Neural cell (in vitro differentiated cells): ENCODE measurements around the gene TFPI. TPM values are rescaled to one million over a fixed set of nuclear protein-coding genes. Genes with fewer than 3 reads are reported as not detected.

ENCODE experiments used
- H2AFZ ChIP-seq: fragments of 200-600, 300-800 bp; sonication (generic), shearing (Covaris generic); 2 replicates; pipeline ENCODE4 v1.6.0; 2014; ENCODE audit warnings: low read depth, mild to moderate bottlenecking, antibody characterized with exemption, low read length, moderate library complexity
- H3F3A ChIP-seq: fragments of 200-600 bp; shearing (Covaris generic); 2 replicates; pipeline ENCODE4 v1.6.1; 2016; ENCODE audit warnings: mild to moderate bottlenecking, moderate library complexity, mixed read lengths, antibody characterized with exemption, low read length; ENCODE audit not compliant: insufficient read depth, poor library complexity, severe bottlenecking
- H3K27ac ChIP-seq: fragments of 200-600, 300-800 bp; sonication (generic), shearing (Covaris generic); 2 replicates; pipeline ENCODE4 v1.5.1; 2014; ENCODE audit warnings: mild to moderate bottlenecking, low read length, moderate library complexity
- H3K27me3 ChIP-seq: fragments of 300-800, 200-600 bp; sonication (generic), shearing (Covaris generic); 2 replicates; pipeline ENCODE4 v1.6.0; 2014; ENCODE audit warnings: mild to moderate bottlenecking, low read depth, low read length, moderate library complexity; ENCODE audit not compliant: insufficient read depth
- H3K36me3 ChIP-seq: fragments of 300-800, 200-600 bp; sonication (generic), shearing (Covaris generic); 2 replicates; pipeline ENCODE4 v1.5.1; 2014; ENCODE audit warnings: mild to moderate bottlenecking, antibody characterized with exemption, low read length, moderate library complexity; ENCODE audit not compliant: insufficient read depth
- H3K4me2 ChIP-seq: fragments of 300-800, 200-600 bp; sonication (generic), shearing (Covaris generic); 2 replicates; pipeline ENCODE4 v1.6.0; 2014; ENCODE audit warnings: mild to moderate bottlenecking, low read length
- H3K4me3 ChIP-seq: fragments of 300-800, 200-600 bp; sonication (generic), shearing (Covaris generic); 2 replicates; pipeline ENCODE4 v1.5.1; 2014; ENCODE audit warnings: mild to moderate bottlenecking, low read length, moderate library complexity
- H3K79me2 ChIP-seq: fragments of 200-600 bp; shearing (Covaris generic); replicated peaks from 2 replicates; pipeline ENCODE4 v1.6.0; 2014; ENCODE audit warnings: mild to moderate bottlenecking, low read length, moderate library complexity; ENCODE audit not compliant: insufficient read depth
- H3K9ac ChIP-seq: fragments of 300-800, 200-600 bp; sonication (generic), shearing (Covaris generic); 2 replicates; pipeline ENCODE4 v1.6.1; 2016; ENCODE audit warnings: mild to moderate bottlenecking, low read length, mixed read lengths
- H3K9me2 ChIP-seq: fragments of 200-600 bp; shearing (Covaris generic); 2 replicates; pipeline ENCODE4 v1.6.1; 2016; ENCODE audit warnings: mild to moderate bottlenecking, low read length, mixed read lengths; ENCODE audit not compliant: insufficient read depth
- H3K9me3 ChIP-seq: fragments of 200-600, 300-800 bp; sonication (generic), shearing (Covaris generic); 2 replicates; pipeline ENCODE4 v1.6.1; 2016; ENCODE audit warnings: mild to moderate bottlenecking, mixed run types, low read length, moderate library complexity, mixed read lengths
- H4K20me1 ChIP-seq: fragments of 200-600 bp; shearing (Covaris generic); 2 replicates; pipeline ENCODE4 v1.6.1; 2016; ENCODE audit warnings: mild to moderate bottlenecking, mixed run types; ENCODE audit not compliant: insufficient read depth
- EP300 ChIP-seq: fragments of 450-650 bp; conservative IDR thresholded peaks from 2 replicates; pipeline ENCODE4 v1.6.1; 2014; ENCODE audit warnings: antibody characterized with exemption, mild to moderate bottlenecking, moderate library complexity; ENCODE audit not compliant: poor library complexity, severe bottlenecking
- EZH2 ChIP-seq: fragments of 200-600, 300-800 bp; shearing (Covaris generic), sonication (generic); IDR thresholded peaks from 2 replicates; pipeline ENCODE4 v1.6.1; 2014; ENCODE audit warnings: antibody characterized with exemption, low read length, borderline replicate concordance, mild to moderate bottlenecking; ENCODE audit not compliant: insufficient read depth, poor library complexity, severe bottlenecking
- MXI1 ChIP-seq: fragments of 450-650 bp; conservative IDR thresholded peaks from 2 replicates; pipeline ENCODE4 v1.6.1; 2014; ENCODE audit warnings: antibody characterized with exemption, mild to moderate bottlenecking; ENCODE audit not compliant: poor library complexity, severe bottlenecking
- POLR2AphosphoS5 ChIP-seq: IDR thresholded peaks from 2 replicates; pipeline ENCODE4 v1.6.1; 2012
- RAD21 ChIP-seq: fragments of 450-650 bp; conservative IDR thresholded peaks from 2 replicates; pipeline ENCODE4 v1.6.1; 2014; ENCODE audit warnings: antibody characterized with exemption, mild to moderate bottlenecking, moderate library complexity
- SMC3 ChIP-seq: fragments of 450-650 bp; conservative IDR thresholded peaks from 2 replicates; pipeline ENCODE4 v1.6.1; 2014; ENCODE audit warnings: antibody characterized with exemption, mild to moderate bottlenecking, moderate library complexity; ENCODE audit not compliant: poor library complexity
- TAF1 ChIP-seq: IDR thresholded peaks from 2 replicates; pipeline ENCODE4 v1.6.1; 2012; ENCODE audit warnings: low read depth
- polyA plus RNA-seq: library from polyadenylated mRNA; depleted of rRNA; stranded (reverse); fragments of >200 nt; gene quantifications from 2 replicates; pipeline ENCODE4 v1.2.3, GENCODE V29; 2014
- TF ChIP-seq, protein P1 (sequence below): fragments of 450-650 bp; IDR thresholded peaks from 2 replicates; pipeline ENCODE4 v1.5.1; 2014; ENCODE audit warnings: antibody characterized with exemption, mild to moderate bottlenecking, moderate library complexity; ENCODE audit not compliant: poor library complexity, severe bottlenecking
- TF ChIP-seq, protein P2 (sequence below): IDR thresholded peaks from 2 replicates; pipeline ENCODE4 v1.6.1; 2012; ENCODE audit warnings: borderline replicate concordance

Gene TFPI
- polyA plus RNA-seq, 1 donor from 2014 or later, result 0.51 TPM

DNA sequence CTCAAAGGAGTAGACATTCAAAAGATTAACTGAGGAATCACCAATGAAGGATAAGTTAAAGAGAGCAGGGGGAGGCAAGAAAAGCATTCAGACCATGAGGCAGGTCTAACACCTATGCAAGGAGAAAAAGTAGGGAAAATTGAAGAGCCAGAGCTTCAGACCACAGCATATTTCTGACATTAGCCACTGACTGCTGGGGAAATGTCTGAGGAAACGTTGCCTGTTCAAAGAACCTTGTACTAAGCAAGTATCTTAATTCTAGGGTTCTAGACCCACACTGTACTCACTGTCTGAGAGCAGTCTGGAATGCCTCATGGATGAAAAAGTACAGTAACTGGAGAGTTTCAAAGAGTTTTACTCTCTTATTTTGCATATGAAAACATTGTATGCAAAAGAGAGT, 39.5 kb upstream of the TFPI start:
- TF ChIP-seq SMC3, result no peak
- no peak for TF ChIP-seq POLR2AphosphoS5
- TF ChIP-seq EP300, result no peak
- TF ChIP-seq, protein P1, sequence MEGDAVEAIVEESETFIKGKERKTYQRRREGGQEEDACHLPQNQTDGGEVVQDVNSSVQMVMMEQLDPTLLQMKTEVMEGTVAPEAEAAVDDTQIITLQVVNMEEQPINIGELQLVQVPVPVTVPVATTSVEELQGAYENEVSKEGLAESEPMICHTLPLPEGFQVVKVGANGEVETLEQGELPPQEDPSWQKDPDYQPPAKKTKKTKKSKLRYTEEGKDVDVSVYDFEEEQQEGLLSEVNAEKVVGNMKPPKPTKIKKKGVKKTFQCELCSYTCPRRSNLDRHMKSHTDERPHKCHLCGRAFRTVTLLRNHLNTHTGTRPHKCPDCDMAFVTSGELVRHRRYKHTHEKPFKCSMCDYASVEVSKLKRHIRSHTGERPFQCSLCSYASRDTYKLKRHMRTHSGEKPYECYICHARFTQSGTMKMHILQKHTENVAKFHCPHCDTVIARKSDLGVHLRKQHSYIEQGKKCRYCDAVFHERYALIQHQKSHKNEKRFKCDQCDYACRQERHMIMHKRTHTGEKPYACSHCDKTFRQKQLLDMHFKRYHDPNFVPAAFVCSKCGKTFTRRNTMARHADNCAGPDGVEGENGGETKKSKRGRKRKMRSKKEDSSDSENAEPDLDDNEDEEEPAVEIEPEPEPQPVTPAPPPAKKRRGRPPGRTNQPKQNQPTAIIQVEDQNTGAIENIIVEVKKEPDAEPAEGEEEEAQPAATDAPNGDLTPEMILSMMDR, result no peak
- no peak for TF ChIP-seq MXI1
- TF ChIP-seq, protein P2, sequence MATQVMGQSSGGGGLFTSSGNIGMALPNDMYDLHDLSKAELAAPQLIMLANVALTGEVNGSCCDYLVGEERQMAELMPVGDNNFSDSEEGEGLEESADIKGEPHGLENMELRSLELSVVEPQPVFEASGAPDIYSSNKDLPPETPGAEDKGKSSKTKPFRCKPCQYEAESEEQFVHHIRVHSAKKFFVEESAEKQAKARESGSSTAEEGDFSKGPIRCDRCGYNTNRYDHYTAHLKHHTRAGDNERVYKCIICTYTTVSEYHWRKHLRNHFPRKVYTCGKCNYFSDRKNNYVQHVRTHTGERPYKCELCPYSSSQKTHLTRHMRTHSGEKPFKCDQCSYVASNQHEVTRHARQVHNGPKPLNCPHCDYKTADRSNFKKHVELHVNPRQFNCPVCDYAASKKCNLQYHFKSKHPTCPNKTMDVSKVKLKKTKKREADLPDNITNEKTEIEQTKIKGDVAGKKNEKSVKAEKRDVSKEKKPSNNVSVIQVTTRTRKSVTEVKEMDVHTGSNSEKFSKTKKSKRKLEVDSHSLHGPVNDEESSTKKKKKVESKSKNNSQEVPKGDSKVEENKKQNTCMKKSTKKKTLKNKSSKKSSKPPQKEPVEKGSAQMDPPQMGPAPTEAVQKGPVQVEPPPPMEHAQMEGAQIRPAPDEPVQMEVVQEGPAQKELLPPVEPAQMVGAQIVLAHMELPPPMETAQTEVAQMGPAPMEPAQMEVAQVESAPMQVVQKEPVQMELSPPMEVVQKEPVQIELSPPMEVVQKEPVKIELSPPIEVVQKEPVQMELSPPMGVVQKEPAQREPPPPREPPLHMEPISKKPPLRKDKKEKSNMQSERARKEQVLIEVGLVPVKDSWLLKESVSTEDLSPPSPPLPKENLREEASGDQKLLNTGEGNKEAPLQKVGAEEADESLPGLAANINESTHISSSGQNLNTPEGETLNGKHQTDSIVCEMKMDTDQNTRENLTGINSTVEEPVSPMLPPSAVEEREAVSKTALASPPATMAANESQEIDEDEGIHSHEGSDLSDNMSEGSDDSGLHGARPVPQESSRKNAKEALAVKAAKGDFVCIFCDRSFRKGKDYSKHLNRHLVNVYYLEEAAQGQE, result no peak
- TF ChIP-seq EZH2, result no peak
- no peak for TF ChIP-seq RAD21
- H2AFZ ChIP-seq, result no peak overlapping the region
- no peak overlapping the region for H3K9ac ChIP-seq
- H3K9me2 ChIP-seq, result no peaks in the 10 kb centered on the region
- H3K36me3 ChIP-seq, result no peaks in the 10 kb centered on the region
- H4K20me1 ChIP-seq, result no peaks in the 10 kb centered on the region
- no peak overlapping the region for H3K27ac ChIP-seq
- no peaks in the 10 kb centered on the region for H3K27me3 ChIP-seq
- H3K79me2 ChIP-seq, result no peaks in the 10 kb centered on the region
- no peak overlapping the region for H3K4me2 ChIP-seq
- H3K9me3 ChIP-seq, result no peaks in the 10 kb centered on the region
- H3K4me3 ChIP-seq, result no peak overlapping the region
- no peaks in the 10 kb centered on the region for H3F3A ChIP-seq

DNA sequence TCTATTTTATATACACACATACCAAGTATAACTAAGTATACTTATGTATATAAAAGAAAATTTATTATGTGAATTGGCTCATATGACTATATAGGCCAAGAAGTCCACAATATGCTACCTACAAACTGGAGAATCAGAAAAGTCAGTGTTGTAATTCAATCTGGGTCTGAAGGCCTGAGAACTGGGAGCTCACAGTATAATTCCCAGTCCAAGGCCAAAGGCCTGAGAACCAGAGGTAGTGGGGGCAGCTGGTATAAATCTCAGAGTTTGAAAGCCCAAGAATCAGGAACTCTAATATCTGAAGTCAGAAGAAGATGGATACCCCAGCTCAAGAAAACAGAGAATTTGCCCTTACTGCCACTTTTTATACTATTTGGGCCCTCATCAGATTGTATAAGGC, 38.9 kb upstream of the TFPI start:
- TF ChIP-seq SMC3 (no peak), RAD21 (no peak), POLR2AphosphoS5 (no peak), EP300 (no peak), TAF1 (no peak), EZH2 (no peak), MXI1 (no peak)
- TF ChIP-seq, protein P1, result no peak
- TF ChIP-seq, protein P2, result no peak
- Histone ChIP-seq H3K4me3 (no peak overlapping the region), H3F3A (no peaks in the 10 kb centered on the region), H3K36me3 (no peaks in the 10 kb centered on the region), H3K9me3 (no peaks in the 10 kb centered on the region), H3K27me3 (no peaks in the 10 kb centered on the region), H3K27ac (no peak overlapping the region), H3K79me2 (no peaks in the 10 kb centered on the region), H2AFZ (no peak overlapping the region), H3K9me2 (no peaks in the 10 kb centered on the region), H3K4me2 (no peak overlapping the region), H4K20me1 (no peaks in the 10 kb centered on the region), H3K9ac (no peak overlapping the region)
